Measurements from ENCODE around the gene RIOX2.

Gene RIOX2

DNA sequence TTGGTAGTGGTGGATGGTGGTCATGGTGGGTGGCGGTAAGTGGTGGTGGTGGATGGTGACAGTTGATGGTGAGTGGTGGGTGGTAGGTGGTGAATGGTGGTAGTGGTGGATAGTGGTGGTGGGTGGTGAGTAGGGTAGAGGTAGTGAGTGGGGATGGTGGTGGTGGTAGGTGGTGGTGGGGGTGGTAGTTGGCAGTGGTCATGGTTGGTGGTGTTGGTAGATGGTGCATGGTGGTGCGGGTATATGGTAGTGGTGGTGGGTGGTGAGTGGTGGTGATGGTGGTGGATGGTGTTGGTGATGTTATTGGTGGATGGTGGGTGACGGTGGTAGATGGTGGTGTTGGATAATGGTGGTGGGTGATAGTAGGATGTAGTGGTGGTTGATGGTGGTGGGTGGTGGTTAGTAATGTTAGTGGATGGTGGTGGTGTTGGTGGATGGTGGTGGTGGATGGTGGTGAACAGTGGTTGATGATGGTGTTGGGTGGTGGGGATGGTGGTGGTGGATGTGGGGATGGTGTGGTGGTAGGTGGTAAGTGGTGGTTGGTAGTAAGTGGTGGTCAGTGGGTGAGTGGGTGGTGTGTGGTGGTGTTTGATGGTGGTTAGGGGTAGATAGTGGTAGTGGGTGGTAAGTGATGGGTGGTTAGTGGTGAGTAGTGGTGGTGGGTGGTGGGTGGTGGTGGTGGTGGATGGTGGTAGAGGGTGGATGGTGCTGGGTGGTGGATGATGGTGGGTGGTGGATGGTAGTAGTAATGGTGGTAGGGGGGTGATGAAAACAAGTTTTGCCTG, 16.7 kb upstream of the RIOX2 start:
- DNase-seq = no peak

DNA sequence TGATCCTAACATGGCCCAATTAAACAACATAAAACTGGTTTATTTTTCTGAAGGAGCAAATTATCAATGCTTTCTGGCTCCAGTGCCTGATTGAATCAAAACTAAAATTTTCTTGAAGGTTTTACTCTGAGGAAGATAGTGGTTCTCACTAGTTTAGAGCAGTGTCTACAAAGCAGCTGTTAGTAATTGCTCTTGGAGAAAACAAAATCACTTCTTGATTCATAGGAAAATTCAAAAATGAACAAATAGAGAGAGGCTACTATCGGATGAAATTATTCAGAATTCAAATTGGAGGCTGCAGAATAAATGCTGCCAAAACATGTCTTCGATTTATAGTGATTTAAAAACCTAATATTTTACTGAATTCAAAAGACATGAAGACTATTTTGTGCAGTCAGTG, 15.1 kb upstream of the RIOX2 start:
- no peak for DNase-seq

DNA sequence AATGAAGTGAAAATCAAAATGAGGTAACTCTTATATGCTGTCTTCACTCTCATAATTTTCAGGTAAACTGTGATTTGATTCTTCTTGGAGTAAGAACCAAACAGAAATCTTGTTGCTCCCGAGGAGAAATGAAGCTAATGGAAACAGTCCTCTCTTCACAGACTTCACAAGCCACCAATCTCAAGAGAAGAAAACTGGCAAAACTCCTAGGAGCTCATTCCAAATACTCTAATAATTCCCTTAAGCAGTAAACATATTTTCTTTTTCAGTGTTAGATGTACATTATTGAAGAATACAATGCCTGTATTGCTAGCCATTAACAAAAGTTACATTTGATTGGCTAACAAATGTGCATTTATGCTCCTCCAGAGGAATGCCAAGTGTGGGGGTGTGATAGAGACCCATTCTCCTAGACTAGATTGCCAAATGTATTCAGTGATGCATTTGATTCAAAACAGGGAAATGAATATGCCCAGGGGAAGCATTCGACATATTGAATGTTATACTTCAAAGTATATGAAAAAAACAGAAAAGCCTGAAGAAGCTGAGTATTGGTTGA, 11.8 kb upstream of the RIOX2 start:
- DNase-seq = no peak

DNA sequence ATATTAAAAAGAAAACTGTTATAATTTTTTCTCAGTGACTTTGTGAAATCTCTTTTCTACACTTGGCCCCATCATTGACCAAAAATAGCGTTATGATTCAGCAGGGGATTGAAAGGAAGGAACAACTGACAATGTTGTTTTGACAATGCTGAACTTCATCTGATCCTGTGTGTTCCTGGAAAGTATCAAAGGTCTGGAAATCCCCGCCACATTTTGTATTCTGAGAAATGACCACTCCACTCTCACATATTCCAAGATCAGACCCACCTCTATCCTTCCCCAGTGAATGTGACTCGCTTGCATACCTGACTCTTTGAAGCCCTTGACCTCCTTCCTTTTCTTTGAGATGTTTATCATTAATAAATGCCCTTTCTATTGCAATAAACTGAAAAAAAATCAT, 9.7 kb upstream of the RIOX2 start:
- DNase-seq = no peak

DNA sequence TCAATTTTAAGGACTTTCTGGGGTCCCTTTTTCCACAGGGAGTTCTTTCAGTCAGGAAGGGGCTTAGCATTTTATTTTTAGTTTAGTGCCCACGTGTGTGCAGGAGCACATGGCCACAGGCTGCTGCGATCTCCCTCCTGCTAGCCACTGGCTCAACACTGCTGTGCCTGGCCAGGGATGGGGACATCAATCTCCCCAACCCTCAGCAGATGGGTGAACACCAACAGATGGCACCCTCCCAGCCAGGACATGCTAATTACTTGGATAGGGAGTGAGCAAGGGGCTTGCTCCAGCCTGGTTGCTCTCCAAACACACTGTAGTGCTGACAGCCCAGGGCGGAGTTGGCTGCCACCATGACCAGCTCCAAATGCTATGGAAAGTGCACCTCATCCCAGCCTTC, 7.4 kb upstream of the RIOX2 start:
- DNase-seq = no peak

DNA sequence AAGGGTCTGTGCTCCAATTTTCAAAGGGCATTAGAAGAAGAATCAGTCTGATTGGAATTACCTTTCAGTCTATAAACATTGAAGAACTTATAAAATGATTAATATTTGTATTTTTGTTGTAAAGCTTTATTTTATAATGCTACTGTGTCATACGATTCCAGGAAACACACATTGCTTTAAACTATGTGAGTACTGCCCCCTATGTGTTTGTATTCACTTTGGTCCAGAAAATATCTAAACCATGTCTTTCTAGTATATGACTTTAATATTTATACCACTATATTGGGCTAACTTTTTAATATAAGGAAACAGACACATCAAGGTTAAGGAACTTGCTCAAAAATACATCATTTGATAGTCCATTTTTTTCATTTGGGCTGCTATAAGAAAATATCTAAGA, 3.2 kb upstream of the RIOX2 start:
- DNase-seq = no peak

DNA sequence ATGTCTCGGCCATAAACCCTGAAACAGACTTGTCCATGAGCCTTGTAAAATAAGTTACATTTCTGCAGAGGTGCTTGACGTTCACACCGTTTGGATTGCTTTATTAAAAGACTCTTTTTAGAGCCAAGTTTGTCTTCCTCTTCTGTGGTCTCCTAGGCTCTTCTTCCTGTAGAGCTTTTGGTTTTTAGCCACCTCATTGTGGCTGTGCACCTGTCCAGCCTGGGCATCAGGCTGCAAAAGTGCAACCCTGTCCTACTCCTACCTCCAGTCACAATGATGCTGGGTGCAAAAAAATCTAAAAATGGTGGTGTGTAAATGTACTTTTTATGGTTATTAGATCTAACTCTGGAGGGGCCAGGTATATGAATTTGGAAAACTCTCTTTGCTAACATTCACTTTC, 2.8 kb upstream of the RIOX2 start:
- DNase-seq = no peak

DNA sequence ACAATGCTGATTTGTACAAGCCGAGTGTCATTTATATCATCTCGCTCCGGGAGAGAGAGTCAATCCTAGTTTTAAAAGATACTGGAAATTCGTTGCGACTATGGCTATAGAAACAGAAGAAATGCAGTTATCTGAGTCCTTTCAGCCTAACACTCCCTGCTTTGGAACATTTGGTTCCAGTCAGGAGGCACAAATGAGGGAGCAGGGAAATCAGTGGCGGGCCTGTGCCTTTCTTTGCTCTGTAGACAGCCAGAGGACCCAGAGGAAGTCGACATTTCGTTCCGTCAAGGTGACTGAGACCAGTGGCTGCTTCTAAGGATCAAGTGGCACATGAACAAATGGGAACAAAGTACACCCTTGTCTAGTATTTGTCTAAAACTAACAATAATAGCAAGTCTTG, 745 bp upstream of the RIOX2 start:
- DNase-seq = no peak

DNA sequence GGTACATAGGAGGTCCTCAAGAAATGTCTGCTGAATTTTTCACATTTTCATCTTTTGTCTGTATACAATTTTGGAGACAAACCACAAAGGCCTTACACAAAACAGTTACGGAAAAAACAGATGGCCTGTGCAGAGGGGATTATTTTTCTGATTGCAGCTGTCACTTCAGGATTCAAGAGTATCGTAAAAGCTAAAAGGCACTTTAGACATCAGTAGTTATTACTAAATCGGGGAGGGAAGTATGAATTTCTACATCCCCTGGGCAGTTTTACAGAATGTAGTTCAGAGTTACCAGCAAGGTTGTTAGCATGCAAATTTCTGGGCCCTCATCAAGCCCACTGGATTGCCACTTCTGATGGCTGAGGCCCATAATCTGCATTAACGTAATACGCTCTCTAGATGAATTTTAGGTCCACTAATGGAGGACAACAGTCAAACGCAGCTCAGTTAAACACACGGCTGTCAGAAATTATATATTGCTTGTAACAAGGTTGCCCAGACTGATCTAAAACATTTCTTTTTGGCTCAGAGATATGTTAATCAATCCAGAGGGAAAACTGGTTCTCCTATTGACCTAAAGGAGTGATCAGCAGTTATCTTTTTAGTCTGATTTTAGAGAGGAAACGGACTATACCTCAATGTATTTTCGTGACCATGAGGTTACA, 1.1 kb downstream of the RIOX2 start:
- no peak for DNase-seq

DNA sequence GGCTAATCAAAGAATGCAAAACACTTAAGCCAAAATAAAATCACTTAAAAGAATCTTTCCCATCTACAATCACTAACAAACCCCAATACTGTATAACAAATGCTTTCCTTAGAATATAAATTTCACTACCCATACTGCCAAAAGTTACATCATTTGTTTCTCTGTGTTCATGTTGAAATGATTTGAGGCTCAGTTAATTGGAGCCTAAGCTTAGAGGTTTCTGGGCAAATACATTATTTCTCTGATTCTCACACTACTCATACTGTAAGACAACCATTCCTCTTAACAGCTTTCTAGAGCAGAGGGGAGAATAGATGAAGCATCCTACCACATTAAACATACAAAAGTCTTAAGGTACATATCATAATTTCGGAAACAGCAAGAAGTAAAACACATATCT, 2.1 kb downstream of the RIOX2 start:
- no peak for DNase-seq

DNA sequence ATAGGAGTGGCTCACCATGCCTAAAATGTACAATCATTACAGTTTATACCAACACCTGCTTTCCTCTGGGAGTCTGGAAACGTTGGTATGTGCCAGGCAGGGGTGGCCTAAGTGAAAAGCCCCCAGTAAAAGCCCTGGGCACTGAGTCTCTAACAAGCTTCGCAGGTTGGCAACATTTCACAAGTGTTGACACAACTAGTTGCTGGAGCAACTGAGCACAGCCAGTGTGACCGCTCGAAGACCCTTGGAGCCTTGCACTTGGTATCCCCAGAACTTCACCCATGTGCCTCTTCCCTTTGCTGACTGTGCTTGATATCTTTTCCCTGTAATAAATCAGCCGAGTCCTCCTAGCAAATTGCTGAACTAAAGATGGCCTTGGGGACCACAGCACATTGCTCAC, 2.7 kb downstream of the RIOX2 start:
- DNase-seq = no peak

DNA sequence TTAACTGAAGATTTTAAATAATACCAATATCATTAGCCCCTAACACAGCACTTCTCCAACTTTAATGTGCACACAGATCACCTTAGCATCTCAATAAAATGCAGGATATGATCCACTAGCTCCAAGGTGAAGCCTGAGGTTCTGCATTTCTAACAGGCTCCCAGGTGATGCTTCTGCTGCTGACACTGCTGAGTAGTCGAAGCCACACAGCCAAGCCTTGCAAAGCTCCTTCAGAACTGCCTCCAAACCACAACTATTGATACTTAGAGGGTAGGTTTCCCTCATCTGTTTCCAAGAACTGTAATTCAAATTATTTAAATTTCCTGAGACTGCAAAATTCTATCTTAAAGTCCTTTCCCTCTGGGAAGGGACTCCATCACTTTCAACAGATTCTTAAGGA, 3.9 kb downstream of the RIOX2 start:
- DNase-seq = no peak

DNA sequence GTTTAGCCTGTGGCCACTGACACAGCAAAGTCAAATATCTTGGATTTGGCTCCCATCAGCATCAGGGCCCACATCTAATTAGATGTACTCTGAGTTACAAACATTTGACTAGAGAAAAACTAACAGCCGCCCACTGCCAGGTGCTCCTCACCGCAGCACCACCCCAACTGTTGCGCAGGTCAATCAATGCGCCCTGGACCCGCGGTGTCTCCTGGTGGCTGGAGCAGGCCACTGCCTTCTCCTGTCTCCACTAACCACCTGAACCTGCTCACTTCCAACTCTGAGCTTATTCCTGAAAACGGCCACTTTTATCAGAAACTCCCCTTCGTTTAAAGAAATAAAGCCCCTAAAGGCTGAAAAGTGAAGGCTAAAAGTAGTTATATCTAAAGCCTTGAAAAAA, 4.3 kb downstream of the RIOX2 start:
- DNase-seq = no peak

DNA sequence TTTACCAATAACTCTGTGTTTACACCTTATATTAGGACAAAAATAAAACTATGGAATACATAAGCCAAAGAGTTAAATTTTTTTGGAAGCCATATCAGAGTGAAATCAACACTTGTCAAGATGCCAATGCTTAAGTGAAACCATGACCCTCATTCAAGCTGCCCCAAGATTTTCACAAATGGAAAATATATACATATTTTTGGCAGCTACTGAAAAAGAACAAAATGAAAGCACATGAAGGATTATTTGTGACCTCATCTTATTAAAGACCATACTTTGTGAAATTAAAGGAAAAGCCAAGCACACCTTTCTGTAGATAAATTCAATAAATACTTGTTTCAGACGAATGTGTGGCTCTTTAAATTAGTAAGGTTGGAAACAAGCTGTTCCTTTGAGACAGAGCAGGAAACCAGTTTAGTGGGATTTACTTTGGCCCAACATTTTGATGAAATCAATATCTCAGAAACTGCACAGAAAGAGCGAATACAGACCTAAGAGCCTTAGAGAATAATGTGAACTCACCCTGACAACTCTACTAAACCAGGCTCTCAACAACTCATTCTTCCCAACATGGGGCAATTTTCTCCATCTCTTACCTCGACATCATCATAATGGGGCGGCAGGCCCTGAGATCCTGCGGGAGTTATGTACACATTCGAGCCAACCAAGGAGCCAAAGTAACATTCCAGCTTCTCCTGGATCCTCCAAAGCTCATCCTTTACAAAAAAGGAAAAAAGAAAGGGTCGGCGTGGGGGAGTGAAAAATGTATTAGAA, 11.1 kb downstream of the RIOX2 start:
- no peak for DNase-seq

DNA sequence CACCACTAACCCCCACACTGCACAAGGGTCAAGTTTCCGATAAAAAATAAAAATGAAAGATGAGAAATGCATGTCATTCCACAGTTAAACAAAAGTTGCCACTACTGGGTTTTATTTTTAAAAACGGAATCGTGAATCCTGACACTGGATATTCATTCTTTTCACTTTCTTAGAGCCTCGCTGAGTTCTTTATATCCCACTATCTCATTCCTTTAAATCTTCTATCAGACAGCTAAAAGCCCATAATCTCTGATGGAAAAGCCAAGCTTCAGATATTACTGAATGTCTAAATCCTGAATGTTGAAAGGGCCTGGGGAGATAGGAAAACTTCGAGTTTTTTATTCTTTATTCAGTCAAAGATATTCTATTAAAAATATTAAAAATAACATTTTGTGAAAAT, 11.7 kb downstream of the RIOX2 start:
- no peak for DNase-seq

DNA sequence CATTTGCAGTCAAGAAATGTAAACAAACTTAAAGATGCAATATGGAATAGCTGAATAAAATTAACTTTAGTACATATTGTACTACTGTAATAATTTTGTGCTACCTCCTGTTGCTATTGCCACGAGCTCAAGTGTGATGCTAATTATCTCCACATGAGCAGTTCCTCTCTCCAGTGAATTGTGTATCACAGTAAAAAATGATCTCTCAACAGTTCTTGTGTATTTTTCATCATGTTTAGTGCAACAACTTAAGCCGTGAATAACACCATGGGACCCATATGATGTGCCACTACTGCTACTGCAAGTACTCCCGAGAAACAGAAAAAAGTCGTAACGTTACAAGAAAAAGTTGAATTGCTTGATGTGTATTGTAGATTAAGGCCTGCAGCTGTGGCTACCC, 12.4 kb downstream of the RIOX2 start:
- no peak for DNase-seq

DNA sequence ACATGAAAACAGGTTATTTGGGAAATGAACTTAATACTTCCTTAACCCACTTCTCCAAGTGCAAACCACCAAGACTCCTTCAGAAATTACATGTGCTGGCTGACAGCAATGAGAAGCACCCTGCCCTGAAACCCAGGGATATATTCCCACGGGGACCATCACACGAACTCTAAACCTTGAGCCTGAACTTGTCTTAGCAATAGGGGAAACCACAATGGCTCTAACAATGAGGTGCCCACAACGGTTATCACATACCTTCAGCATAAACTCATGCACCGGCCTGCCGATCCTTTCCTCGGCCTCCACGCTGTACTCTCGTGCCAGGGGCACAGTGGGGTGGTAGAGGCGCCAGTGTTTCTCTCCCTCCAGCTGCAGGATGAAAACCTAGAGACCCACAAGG, 13.4 kb downstream of the RIOX2 start:
- no peak for DNase-seq

DNA sequence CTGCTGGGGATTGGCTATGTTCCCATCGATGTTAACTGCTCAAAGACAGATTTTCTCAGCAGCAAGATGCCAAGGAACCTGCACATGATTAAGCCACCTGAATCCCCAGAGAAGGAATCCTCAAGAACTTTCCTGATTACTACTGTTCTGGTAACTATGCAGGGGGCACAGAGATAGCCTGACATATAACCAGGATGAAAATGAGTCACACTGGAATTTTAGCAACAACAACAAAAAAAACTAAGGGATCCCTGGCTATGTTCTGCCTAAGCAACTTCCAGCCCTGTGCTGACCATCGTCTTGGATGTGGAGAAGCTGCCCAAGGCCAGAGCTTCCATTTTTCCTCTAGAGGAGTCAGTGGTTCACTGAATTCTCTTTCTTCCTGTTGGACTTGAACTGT, 13.8 kb downstream of the RIOX2 start:
- no peak for DNase-seq

DNA sequence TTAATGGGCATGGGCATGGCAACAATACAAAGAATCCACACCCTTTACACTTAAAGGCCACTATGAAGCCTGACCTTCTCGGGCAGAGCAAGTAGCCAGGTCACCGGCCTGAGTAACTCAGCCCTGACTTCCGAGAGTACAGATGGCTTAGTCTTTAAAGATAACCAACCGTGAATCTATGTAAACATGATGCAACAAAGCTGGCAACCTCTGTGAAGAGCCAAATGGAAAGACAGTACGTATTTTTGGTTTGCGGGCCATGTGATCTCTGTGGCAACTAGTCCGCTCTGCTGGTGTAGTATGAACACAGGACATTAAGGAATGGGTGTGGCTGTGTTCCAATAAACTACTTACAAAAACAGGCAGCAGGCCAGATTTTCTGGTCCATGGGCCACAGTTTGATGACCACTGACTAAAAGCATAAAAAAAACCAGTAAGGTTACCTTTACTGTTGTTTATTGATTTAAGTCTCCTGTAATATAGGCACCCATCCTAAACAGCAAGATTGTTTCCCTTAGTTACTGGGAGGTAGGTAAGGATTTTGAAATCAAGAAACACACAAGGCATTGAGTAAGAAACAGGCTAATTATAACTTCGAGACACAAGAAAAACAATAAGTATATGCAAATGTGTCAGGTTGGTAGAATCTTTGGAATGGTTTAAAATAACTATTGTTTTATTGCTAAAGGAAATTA, 14.5 kb downstream of the RIOX2 start:
- no peak for DNase-seq

DNA sequence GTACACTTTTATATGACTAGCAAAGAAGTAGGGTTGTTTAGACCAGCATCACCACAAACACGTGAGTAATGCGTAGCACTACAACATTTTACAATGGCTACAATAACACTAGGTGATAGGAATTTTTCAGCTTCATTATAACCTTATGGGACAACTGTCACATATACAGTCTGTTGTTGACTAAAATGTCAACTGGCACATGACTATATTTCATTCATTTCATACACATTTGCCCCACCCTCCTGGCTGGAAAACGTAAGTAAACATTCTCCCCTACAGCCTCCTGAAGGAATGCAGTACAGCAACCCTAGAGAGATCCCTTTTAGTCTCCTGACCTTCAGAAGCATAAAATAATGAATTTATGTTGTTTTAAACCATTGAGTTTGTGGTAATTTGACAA, 16.2 kb downstream of the RIOX2 start:
- DNase-seq = no peak

DNA sequence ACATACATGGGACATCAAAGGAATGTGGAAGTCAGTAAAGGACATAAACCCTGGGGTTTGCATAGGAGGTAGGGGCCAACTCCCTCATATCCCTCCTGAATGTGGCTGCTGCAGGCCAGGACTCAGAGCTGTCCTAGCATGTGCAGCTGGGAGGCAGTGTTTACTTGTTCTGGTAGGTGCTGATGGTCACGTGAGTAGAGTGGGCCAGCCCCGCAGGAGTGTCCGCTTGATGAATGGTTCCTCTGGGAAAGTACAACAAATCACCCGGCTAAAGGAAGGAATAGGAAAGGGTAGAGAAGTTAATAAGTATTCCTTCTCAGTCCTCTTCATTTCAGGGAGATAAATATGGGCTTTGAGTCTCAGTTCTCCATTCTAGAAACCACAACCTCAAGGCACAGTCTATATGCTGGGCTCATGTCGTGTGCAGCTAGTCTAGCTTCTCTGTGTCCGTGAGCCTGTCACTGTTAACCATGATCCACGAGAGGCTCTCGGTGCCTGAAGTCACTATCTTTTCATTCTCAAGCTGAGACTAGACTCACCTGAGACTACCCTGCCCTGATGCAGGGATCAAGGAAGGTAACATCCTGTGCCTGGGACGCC, 17.9 kb downstream of the RIOX2 start:
- DNase-seq = no peak

DNA sequence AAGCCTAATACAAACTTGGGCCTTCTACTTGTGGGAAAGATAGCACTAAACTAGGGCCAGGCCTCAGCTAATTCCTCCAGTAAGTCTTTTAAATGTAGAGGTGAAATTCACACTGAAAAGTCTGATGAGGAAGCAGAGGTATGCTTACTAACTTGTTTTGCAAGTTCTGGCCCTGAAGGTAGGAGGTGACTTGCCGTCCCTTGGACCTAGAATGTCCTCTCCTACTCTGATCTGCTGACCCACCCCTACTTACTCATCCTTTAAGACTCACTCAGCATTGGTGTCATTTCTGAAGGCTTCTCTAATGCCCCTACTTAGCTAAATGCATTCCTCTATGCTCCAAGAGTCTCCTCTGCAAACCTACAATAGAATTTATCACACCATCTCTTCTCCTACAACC, 19.4 kb downstream of the RIOX2 start:
- DNase-seq = no peak

DNA sequence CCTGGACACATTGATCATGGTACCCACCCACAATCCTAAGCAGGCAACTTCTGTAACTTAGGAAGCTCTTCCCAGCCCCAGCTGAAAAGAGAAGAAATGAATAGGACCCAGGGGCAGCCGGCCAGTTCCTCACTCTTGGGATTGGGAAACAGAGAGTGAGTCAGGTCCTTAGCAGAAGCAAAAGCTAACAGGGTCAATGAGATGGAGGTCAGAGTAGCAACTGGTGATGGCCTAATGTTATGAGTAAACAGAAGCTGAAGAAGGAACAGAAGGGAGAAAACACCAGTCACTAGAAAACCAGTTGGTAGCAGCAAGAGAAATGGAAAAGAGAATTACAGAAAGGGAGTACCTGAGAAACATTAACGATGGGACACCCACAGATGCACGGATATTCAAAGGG, 20.0 kb downstream of the RIOX2 start:
- DNase-seq = no peak

All from NCI-H774 (cell line).